OCI-LY3 (cell line): ENCODE measurements around the gene RNPEPL1.
A peak's percentile ranks its signal among the peaks of the same experiment; 100 is the strongest.

Experiments
- H2AFZ ChIP-seq: fragments of 200-600, 300-600 bp; shearing (Covaris generic); 2 replicates; pipeline ENCODE4 v1.6.0; 2014; ENCODE audit warnings: antibody characterized with exemption, low read depth, low read length
- H3K27ac ChIP-seq: fragments of 200-600, 300-600 bp; sonication (generic); 2 replicates; pipeline ENCODE4 v1.5.1; 2014; ENCODE audit warnings: mild to moderate bottlenecking, low read length, moderate library complexity, mixed read lengths
- H3K27me3 ChIP-seq: fragments of 200-600, 300-600 bp; sonication (generic); 2 replicates; pipeline ENCODE4 v1.6.1; 2014; ENCODE audit warnings: low read depth, low read length, mixed read lengths
- H3K36me3 ChIP-seq: fragments of 200-600, 300-600 bp; sonication (generic); replicated peaks from 2 replicates; pipeline ENCODE3; 2014; ENCODE audit warnings: low read depth, low read length, mixed read lengths
- H3K4me1 ChIP-seq: fragments of 300-600, 200-600 bp; sonication (generic); 2 replicates; pipeline ENCODE4 v1.6.1; 2014; ENCODE audit warnings: low read length, mixed read lengths
- H3K4me2 ChIP-seq: fragments of 200-600, 300-600 bp; sonication (generic); 2 replicates; pipeline ENCODE4 v1.6.1; 2014; ENCODE audit warnings: low read length, mixed read lengths
- H3K4me3 ChIP-seq: fragments of 300-600, 200-600 bp; sonication (generic); 2 replicates; pipeline ENCODE4 v1.5.1; 2014; ENCODE audit warnings: antibody characterized with exemption, mild to moderate bottlenecking, low read length, moderate library complexity
- H3K79me2 ChIP-seq: fragments of 300-600, 200-600 bp; shearing (Covaris generic); 2 replicates; pipeline ENCODE4 v1.6.1; 2014; ENCODE audit warnings: mild to moderate bottlenecking, low read length, mixed read lengths
- H3K9ac ChIP-seq: fragments of 300-600, 200-600 bp; shearing (Covaris generic); 2 replicates; pipeline ENCODE4 v1.6.0; 2014; ENCODE audit warnings: mild to moderate bottlenecking, low read length, moderate library complexity
- H3K9me3 ChIP-seq: fragments of 200-600, 300-600 bp; shearing (Covaris generic); 2 replicates; pipeline ENCODE4 v1.6.1; 2014; ENCODE audit warnings: low read length, mixed read lengths; ENCODE audit not compliant: insufficient read depth
- H4K20me1 ChIP-seq: fragments of 200-600, 300-600 bp; sonication (generic); 2 replicates; pipeline ENCODE4 v1.6.1; 2016; ENCODE audit warnings: low read length, mixed read lengths; ENCODE audit not compliant: insufficient read depth
- CTCF ChIP-seq: fragments of 200-600, 300-600 bp; sonication (generic); IDR thresholded peaks from 2 replicates; pipeline ENCODE4 v1.5.1; 2014; ENCODE audit warnings: antibody characterized with exemption, low read length, low read depth
- EZH2phosphoT487 ChIP-seq: fragments of 200-600 bp; shearing (Covaris generic); IDR thresholded peaks from 2 replicates; pipeline ENCODE4 v1.6.1; 2018; ENCODE audit warnings: antibody characterized with exemption, mixed run types, low read depth

Gene RNPEPL1

GRCh38 chr2:240567872-240568677 lies at the start of gene RNPEPL1:
RNPEPL1 (plus strand) TSS chr2:240568484; CDS start chr2:240568587, 103 bp downstream.
- H3K9me3 ChIP-seq: no peaks in the 10 kb centered on the region
- H3K79me2 ChIP-seq: peaks cover 26% of the 10 kb centered on the region
- no peaks in the 10 kb centered on the region for H3K27me3 ChIP-seq
- TF ChIP-seq EZH2phosphoT487 (no peak), CTCF (no peak)
- peak within 1 kb of the TSS; percentile 87 for H3K9ac ChIP-seq
- peaks cover 9% of the 10 kb centered on the region; the same call in 1 of the 2 replicates for H4K20me1 ChIP-seq
- H3K4me2 ChIP-seq: peak within 1 kb of the TSS; percentile 99
- H3K4me3 ChIP-seq: peak within 1 kb of the TSS; percentile 94
- peak within 1 kb of the TSS; percentile 39; the same call in 1 of the 2 replicates for H2AFZ ChIP-seq
- H3K4me1 ChIP-seq: peaks cover 35% of the 10 kb centered on the region
- peak within 1 kb of the TSS; percentile 46 for H3K27ac ChIP-seq
- H3K36me3 ChIP-seq: no peaks in the 10 kb centered on the region

GRCh38 chr2:240518981-240519380 lies 49.3 kb upstream of the RNPEPL1 start:
- H3K4me1 ChIP-seq: peaks cover 9% of the 10 kb centered on the region
- H3K27me3 ChIP-seq: no peaks in the 10 kb centered on the region
- no peak overlapping the region for H3K4me3 ChIP-seq
- no peak overlapping the region for H2AFZ ChIP-seq
- H3K79me2 ChIP-seq: no peaks in the 10 kb centered on the region
- H3K4me2 ChIP-seq: no peak overlapping the region
- H3K36me3 ChIP-seq: peaks cover 29% of the 10 kb centered on the region
- TF ChIP-seq CTCF (no peak), EZH2phosphoT487 (no peak)
- no peaks in the 10 kb centered on the region for H3K9me3 ChIP-seq
- H4K20me1 ChIP-seq: no peaks in the 10 kb centered on the region
- no peak overlapping the region for H3K9ac ChIP-seq
- H3K27ac ChIP-seq: no peak overlapping the region

- Histone ChIP-seq H3K9ac (no peak overlapping the region), H3K4me3 (no peak overlapping the region), H3K4me2 (no peak overlapping the region), H4K20me1 (no peaks in the 10 kb centered on the region), H3K4me1 (peaks cover 3% of the 10 kb centered on the region), H3K27ac (no peak overlapping the region), H3K27me3 (no peaks in the 10 kb centered on the region), H2AFZ (no peak overlapping the region), H3K9me3 (no peaks in the 10 kb centered on the region), H3K79me2 (no peaks in the 10 kb centered on the region), H3K36me3 (peaks cover 35% of the 10 kb centered on the region)
- TF ChIP-seq EZH2phosphoT487 (no peak), CTCF (no peak)
Measured at GRCh38 chr2:240519396-240520129, 48.7 kb upstream of the RNPEPL1 start.
